ENCODE data around the gene KREMEN2. TPM values are rescaled to one million over a fixed set of nuclear protein-coding genes. Genes with fewer than 3 reads are reported as not detected.

The KREMEN2 gene
- total and polyA plus RNA-seq, 9 of the 15 experiments (the other 6 are each of a cell fraction or from before 2014, with no cell fraction given) = 0.04 to 7.7 (median 1.5) TPM; not detected in 1

- TF ChIP-seq ZBTB33 (CRISPR knock-in tag; IDR thresholded peaks at IDR 0.05) (0 out of 2 replicates have a peak, but pooled peaks have one; percentile 11), C11orf30 (IDR thresholded peaks at IDR 0.05; ENCODE audit: low read depth) (0 out of 2 replicates have a peak, but pooled peaks have one; percentile 17), U2AF2 (optimal IDR thresholded peaks at IDR 0.05; ENCODE audit: low read depth, low read length) (no peak), E2F6 (IDR thresholded peaks at IDR 0.05; ENCODE audit: borderline replicate concordance in 1 of 2, extremely low read depth in 1 of 2, insufficient read depth in 1 of 2, insufficient read length in 1 of 2, low read depth in 1 of 2, low read length in 1 of 2, poor library complexity in 1 of 2, severe bottlenecking in 1 of 2) (peak in 1 of 2 experiments; percentile 68), ZBTB43 (CRISPR knock-in tag; IDR thresholded peaks at IDR 0.05) (no peak), TCF3 (CRISPR knock-in tag; IDR thresholded peaks at IDR 0.05) (peak; percentile 71), PURB (CRISPR knock-in tag; IDR thresholded peaks at IDR 0.05; ENCODE audit: low read depth) (no peak), KDM1A (IDR thresholded peaks at IDR 0.05) (peak in 1 of 2 experiments; percentile 25; a peak in 1 of 4 replicates), ARID1B (IDR thresholded peaks at IDR 0.05) (peak; percentile 57), ATF7 (IDR thresholded peaks at IDR 0.05) (no peak)
These were observed 51.9 kb downstream of the KREMEN2 start (continued) for GRCh38 chr16:3015865-3016521.

Measured in K562 (cell line).